Measurements from ENCODE around the gene PHGDH. TPM values are rescaled to one million over a fixed set of nuclear protein-coding genes. Genes with fewer than 3 reads are reported as not detected.

PHGDH gene
- total and polyA plus RNA-seq, 9 of the 15 experiments (the other 6 are each of a cell fraction or from before 2014, with no cell fraction given), result 6.7 to 84.2 (median 36.2) TPM

DNA sequence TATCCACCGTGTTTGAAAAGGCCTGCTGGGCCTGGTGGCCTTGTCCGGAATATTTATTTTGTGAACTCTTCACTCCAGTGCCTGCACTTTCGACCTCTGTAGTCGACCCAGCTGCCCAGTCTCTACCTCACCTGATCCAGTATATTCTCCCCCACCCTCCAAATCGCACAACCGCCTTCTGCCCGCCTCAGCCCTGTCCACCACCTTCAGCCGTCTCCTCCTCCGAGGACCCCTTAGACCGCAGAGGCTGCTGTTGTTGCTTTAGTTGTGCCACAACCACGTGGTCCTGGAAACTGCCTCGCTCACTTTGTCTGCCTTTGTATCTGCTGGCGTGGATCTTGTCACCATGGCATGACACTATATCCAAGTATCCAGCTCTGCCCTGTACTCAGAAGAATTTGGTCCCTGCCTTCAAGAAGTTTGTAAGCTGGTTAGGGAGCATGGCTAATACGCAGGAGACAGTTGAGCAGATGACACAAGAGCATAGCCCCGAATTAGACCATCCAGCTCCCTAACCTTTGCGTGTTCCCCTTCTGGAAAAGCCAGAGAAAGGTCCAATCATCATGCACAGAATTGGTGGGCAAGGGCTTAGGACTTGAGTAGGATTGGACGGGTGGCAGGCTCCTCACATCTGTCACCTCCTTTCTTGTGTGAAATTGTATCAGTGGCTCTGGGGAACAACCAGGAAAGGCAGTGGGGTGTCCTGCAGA is 1.5 kb downstream of the PHGDH start (continued):
- TF ChIP-seq, protein P1, sequence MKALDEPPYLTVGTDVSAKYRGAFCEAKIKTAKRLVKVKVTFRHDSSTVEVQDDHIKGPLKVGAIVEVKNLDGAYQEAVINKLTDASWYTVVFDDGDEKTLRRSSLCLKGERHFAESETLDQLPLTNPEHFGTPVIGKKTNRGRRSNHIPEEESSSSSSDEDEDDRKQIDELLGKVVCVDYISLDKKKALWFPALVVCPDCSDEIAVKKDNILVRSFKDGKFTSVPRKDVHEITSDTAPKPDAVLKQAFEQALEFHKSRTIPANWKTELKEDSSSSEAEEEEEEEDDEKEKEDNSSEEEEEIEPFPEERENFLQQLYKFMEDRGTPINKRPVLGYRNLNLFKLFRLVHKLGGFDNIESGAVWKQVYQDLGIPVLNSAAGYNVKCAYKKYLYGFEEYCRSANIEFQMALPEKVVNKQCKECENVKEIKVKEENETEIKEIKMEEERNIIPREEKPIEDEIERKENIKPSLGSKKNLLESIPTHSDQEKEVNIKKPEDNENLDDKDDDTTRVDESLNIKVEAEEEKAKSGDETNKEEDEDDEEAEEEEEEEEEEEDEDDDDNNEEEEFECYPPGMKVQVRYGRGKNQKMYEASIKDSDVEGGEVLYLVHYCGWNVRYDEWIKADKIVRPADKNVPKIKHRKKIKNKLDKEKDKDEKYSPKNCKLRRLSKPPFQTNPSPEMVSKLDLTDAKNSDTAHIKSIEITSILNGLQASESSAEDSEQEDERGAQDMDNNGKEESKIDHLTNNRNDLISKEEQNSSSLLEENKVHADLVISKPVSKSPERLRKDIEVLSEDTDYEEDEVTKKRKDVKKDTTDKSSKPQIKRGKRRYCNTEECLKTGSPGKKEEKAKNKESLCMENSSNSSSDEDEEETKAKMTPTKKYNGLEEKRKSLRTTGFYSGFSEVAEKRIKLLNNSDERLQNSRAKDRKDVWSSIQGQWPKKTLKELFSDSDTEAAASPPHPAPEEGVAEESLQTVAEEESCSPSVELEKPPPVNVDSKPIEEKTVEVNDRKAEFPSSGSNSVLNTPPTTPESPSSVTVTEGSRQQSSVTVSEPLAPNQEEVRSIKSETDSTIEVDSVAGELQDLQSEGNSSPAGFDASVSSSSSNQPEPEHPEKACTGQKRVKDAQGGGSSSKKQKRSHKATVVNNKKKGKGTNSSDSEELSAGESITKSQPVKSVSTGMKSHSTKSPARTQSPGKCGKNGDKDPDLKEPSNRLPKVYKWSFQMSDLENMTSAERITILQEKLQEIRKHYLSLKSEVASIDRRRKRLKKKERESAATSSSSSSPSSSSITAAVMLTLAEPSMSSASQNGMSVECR (CRISPR knock-in tag; IDR thresholded peaks at IDR 0.05), result 0 out of 2 replicates have a peak, but pooled peaks have one; percentile 48
- TF ChIP-seq HDAC2 (IDR thresholded peaks at IDR 0.05), result peak; percentile 4; the same call in 1 of the 2 replicates
- 0 out of 2 replicates have a peak, but pooled peaks have one; percentile 4 for TF ChIP-seq ARID1B (IDR thresholded peaks at IDR 0.05)
- TF ChIP-seq, protein P2, sequence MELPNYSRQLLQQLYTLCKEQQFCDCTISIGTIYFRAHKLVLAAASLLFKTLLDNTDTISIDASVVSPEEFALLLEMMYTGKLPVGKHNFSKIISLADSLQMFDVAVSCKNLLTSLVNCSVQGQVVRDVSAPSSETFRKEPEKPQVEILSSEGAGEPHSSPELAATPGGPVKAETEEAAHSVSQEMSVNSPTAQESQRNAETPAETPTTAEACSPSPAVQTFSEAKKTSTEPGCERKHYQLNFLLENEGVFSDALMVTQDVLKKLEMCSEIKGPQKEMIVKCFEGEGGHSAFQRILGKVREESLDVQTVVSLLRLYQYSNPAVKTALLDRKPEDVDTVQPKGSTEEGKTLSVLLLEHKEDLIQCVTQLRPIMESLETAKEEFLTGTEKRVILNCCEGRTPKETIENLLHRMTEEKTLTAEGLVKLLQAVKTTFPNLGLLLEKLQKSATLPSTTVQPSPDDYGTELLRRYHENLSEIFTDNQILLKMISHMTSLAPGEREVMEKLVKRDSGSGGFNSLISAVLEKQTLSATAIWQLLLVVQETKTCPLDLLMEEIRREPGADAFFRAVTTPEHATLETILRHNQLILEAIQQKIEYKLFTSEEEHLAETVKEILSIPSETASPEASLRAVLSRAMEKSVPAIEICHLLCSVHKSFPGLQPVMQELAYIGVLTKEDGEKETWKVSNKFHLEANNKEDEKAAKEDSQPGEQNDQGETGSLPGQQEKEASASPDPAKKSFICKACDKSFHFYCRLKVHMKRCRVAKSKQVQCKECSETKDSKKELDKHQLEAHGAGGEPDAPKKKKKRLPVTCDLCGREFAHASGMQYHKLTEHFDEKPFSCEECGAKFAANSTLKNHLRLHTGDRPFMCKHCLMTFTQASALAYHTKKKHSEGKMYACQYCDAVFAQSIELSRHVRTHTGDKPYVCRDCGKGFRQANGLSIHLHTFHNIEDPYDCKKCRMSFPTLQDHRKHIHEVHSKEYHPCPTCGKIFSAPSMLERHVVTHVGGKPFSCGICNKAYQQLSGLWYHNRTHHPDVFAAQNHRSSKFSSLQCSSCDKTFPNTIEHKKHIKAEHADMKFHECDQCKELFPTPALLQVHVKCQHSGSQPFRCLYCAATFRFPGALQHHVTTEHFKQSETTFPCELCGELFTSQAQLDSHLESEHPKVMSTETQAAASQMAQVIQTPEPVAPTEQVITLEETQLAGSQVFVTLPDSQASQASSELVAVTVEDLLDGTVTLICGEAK (IDR thresholded peaks at IDR 0.05), result peak; percentile 62; the same call in 1 of the 2 replicates
- TF ChIP-seq, protein P2 (CRISPR knock-in tag; IDR thresholded peaks at IDR 0.05), result no peak
- TF ChIP-seq, protein P3, sequence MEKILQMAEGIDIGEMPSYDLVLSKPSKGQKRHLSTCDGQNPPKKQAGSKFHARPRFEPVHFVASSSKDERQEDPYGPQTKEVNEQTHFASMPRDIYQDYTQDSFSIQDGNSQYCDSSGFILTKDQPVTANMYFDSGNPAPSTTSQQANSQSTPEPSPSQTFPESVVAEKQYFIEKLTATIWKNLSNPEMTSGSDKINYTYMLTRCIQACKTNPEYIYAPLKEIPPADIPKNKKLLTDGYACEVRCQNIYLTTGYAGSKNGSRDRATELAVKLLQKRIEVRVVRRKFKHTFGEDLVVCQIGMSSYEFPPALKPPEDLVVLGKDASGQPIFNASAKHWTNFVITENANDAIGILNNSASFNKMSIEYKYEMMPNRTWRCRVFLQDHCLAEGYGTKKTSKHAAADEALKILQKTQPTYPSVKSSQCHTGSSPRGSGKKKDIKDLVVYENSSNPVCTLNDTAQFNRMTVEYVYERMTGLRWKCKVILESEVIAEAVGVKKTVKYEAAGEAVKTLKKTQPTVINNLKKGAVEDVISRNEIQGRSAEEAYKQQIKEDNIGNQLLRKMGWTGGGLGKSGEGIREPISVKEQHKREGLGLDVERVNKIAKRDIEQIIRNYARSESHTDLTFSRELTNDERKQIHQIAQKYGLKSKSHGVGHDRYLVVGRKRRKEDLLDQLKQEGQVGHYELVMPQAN (IDR thresholded peaks at IDR 0.05; ENCODE audit: borderline replicate concordance), result no peak
- TF ChIP-seq JUND (IDR thresholded peaks at IDR 0.05; ENCODE audit: borderline replicate concordance, low read depth, low read length), result no peak
- TF ChIP-seq JUND (tag; IDR thresholded peaks at IDR 0.05; ENCODE audit: borderline replicate concordance, low read depth, low read length), result 0 out of 3 replicates have a peak, but pooled peaks have one; percentile 14

Measured in K562 (cell line).